ENCODE data around the gene C1orf21.

DNA sequence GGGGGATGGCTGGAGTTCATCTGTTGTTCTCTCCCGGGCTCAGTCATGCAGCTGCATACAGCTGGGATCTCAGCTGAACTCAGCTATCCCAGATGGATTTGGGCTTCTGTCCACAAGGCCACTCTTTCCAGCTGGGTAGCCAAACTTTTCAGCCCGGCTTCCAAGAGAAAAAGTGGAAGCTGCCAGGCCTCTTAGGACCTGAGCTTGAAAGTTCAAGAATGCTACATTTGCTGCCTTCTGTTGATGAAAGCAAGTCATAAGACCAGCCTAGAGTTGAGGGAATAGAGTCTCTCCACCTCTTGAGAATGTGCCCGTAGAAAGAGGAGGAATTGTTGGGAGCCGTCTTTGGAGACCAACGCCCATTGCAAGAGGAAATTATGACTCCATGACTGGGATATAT lies 95.3 kb downstream of the C1orf21 start:
- TF ChIP-seq POU2F2 (IDR thresholded peaks at IDR 0.05; ENCODE audit: low read depth, low read length): no peak
- no peak for TF ChIP-seq TAF1 (IDR thresholded peaks at IDR 0.05; ENCODE audit: low read depth, low read length)

All from GM12891 (cell line).